ENCODE results near the gene GZMM.

- TF ChIP-seq TAF1 (IDR thresholded peaks at IDR 0.05; ENCODE audit: borderline replicate concordance, insufficient read depth, low read length), result no peak
- no peak for TF ChIP-seq POLR2AphosphoS5 (IDR thresholded peaks at IDR 0.05; ENCODE audit: low read depth, low read length)
Observed at GRCh38 chr19:576768-577438, 33.0 kb downstream of the GZMM start.

Measured in PFSK-1 (cell line).